GM12878 (cell line): ENCODE data around the gene LCORL. TPM values are rescaled to one million over a fixed set of nuclear protein-coding genes. Genes with fewer than 3 reads are reported as not detected.

Experiments used
- ATAC-seq: fragments of 200-7000 bp; cut with Tn5 transposase; 3 replicates; pipeline ENCODE4 v1.9.1; 2020; ENCODE audit warnings: mild to moderate bottlenecking, moderate library complexity
- BruUV-seq: library from RNA; stranded (reverse); fragments of 400-500 nt; replicated peaks from 2 replicates; lab custom pipeline; 2021; lab: Mats Ljungman, UMichigan
- CTCF ChIA-PET: fragments of 300-600 bp; sonication (Branson Sonifier 250); formaldehyde crosslinking; extraction: SDS; loops from one replicate; lab custom pipeline; 2021; ENCODE audit warnings: inconsistent platforms; lab: Yijun Ruan, JAX
- POLR2A ChIA-PET: fragments of 350-600 bp; formaldehyde crosslinking; extraction: SDS; loops from one replicate; lab custom pipeline; 2021; ENCODE audit warnings: inconsistent platforms; lab: Charles Lee
- RAD21 ChIA-PET: fragments of 300-600 bp; sonication (Branson Sonifier 250); formaldehyde crosslinking; loops from one replicate; lab custom pipeline; 2023; ENCODE audit warnings: antibody characterized with exemption; ENCODE audit not compliant: unreplicated experiment; lab: Charles Lee
- SMC1A ChIA-PET: fragments of 300-600 bp; sonication (Branson Sonifier 250); formaldehyde crosslinking; loops from one replicate; lab custom pipeline; 2023; ENCODE audit not compliant: unreplicated experiment, uncharacterized antibody; lab: Charles Lee
- DNase-seq: peaks from one replicate; pipeline ENCODE4 v3.0.0-alpha.2; 2011; ENCODE audit warnings: low read depth, low spot score
- FAIRE-seq: peaks from 3 replicates; lab custom pipeline; 2011; peaks lifted over from hg19 to GRCh38; lab: Jason Lieb, UNC
- H2AFZ ChIP-seq: 2 replicates; pipeline ENCODE4 v1.6.0; 2011; ENCODE audit warnings: low read depth, low read length, control low read depth; ENCODE audit not compliant: control insufficient read depth
- H3K27ac ChIP-seq: 2 replicates; pipeline ENCODE4 v1.5.1; 2011; ENCODE audit warnings: control low read depth; ENCODE audit not compliant: control insufficient read depth, insufficient read depth
- H3K27me3 ChIP-seq, 2 experiments: replicated peaks in 1 of 2; 2 replicates each; pipeline versions ENCODE4 v1.6.0 to v1.6.1; 2011; ENCODE audit warnings: low read length in 1 of 2; ENCODE audit not compliant: control insufficient read depth in 2 of 2, insufficient read depth in 2 of 2
- H3K36me3 ChIP-seq, 2 experiments: 2 replicates each; pipeline ENCODE4 v1.5.1; 2011; ENCODE audit warnings: low read length in 1 of 2; ENCODE audit not compliant: control insufficient read depth in 2 of 2, insufficient read depth in 2 of 2
- H3K4me1 ChIP-seq: 2 replicates; pipeline ENCODE4 v1.6.1; 2011; ENCODE audit warnings: mild to moderate bottlenecking, low read length, moderate library complexity, mixed read lengths; ENCODE audit not compliant: control insufficient read depth, insufficient read depth
- H3K4me2 ChIP-seq: 2 replicates; pipeline ENCODE4 v1.6.0; 2011; ENCODE audit warnings: control low read depth; ENCODE audit not compliant: control insufficient read depth, insufficient read depth
- H3K4me3 ChIP-seq: fragments of 200-600 bp; sonication (generic); 2 replicates; pipeline ENCODE4 v1.5.1; 2016
- H3K79me2 ChIP-seq: 2 replicates; pipeline ENCODE4 v1.6.0; 2011; ENCODE audit warnings: low read length; ENCODE audit not compliant: control insufficient read depth, insufficient read depth
- H3K9ac ChIP-seq: 2 replicates; pipeline ENCODE4 v1.8.0; 2011; ENCODE audit warnings: low read length, control low read depth, mixed read lengths; ENCODE audit not compliant: control insufficient read depth, insufficient read depth
- H3K9me3 ChIP-seq: replicated peaks from 3 replicates; pipeline ENCODE4 v1.5.1; 2011; ENCODE audit warnings: mild to moderate bottlenecking, low read length; ENCODE audit not compliant: control insufficient read depth, insufficient read depth
- H4K20me1 ChIP-seq: 2 replicates; pipeline ENCODE4 v1.6.0; 2011; ENCODE audit not compliant: control insufficient read depth, insufficient read depth
- CHD2 ChIP-seq: IDR thresholded peaks from 2 replicates; pipeline ENCODE4 v1.6.1; 2011; ENCODE audit warnings: low read depth, low read length, improper control_type of control experiment, borderline replicate concordance
- EP300 ChIP-seq, 2 experiments: fragments of 150-350 bp in 1 of 2; IDR thresholded peaks; 2 replicates each; pipeline ENCODE4 v1.6.1; 2011 to 2012; ENCODE audit warnings: low read depth in 2 of 2, low read length in 2 of 2, borderline replicate concordance in 1 of 2, improper control_type of control experiment in 1 of 2, inconsistent platforms in 1 of 2; ENCODE audit not compliant: control insufficient read depth in 1 of 2
- IRF5 ChIP-seq: fragments of 450-650 bp; IDR thresholded peaks from 2 replicates; pipeline ENCODE4 v1.6.1; 2017; ENCODE audit warnings: borderline replicate concordance
- MTA3 ChIP-seq: IDR thresholded peaks from 2 replicates; pipeline ENCODE4 v1.6.1; 2012; ENCODE audit warnings: low read length, inconsistent platforms, borderline replicate concordance
- MYB ChIP-seq: fragments of 150-350 bp; IDR thresholded peaks from 2 replicates; pipeline ENCODE4 v1.6.1; 2014; ENCODE audit warnings: mild to moderate bottlenecking, low read depth, low read length, borderline replicate concordance
- NBN ChIP-seq: fragments of 450-650 bp; IDR thresholded peaks from 2 replicates; pipeline ENCODE4 v1.6.1; 2016
- NR2C2 ChIP-seq: IDR thresholded peaks from 2 replicates; pipeline ENCODE4 v1.6.1; 2011; ENCODE audit warnings: borderline replicate concordance, low read depth; ENCODE audit not compliant: control insufficient read depth, insufficient read length
- PAX8 ChIP-seq: fragments of 450-650 bp; IDR thresholded peaks from 2 replicates; pipeline ENCODE4 v1.6.1; 2017; ENCODE audit warnings: mild to moderate bottlenecking, moderate library complexity
- POLR2AphosphoS5 ChIP-seq: IDR thresholded peaks from 2 replicates; pipeline ENCODE4 v1.6.1; 2011; ENCODE audit warnings: mild to moderate bottlenecking, low read length, inconsistent platforms
- RAD21 ChIP-seq: IDR thresholded peaks from 2 replicates; pipeline ENCODE4 v1.6.1; 2011; ENCODE audit warnings: mild to moderate bottlenecking, low read depth, low read length, moderate library complexity; ENCODE audit not compliant: insufficient read depth
- RBBP5 ChIP-seq: fragments of 200-600 bp; sonication (generic); conservative IDR thresholded peaks from 2 replicates; pipeline ENCODE4 v1.6.1; 2016
- REST ChIP-seq: IDR thresholded peaks from 2 replicates; pipeline ENCODE4 v1.6.1; 2012; ENCODE audit warnings: mild to moderate bottlenecking, low read depth, low read length
- SIX5 ChIP-seq: IDR thresholded peaks from 2 replicates; pipeline ENCODE4 v1.6.1; 2011; ENCODE audit warnings: mild to moderate bottlenecking, low read depth, low read length, moderate library complexity; ENCODE audit not compliant: severe bottlenecking
- SMAD5 ChIP-seq: IDR thresholded peaks from 2 replicates; pipeline ENCODE4 v1.6.1; 2016; ENCODE audit warnings: antibody characterized with exemption, low read depth
- SMC3 ChIP-seq: IDR thresholded peaks from 2 replicates; pipeline ENCODE4 v1.6.1; 2011; ENCODE audit warnings: low read length, improper control_type of control experiment, borderline replicate concordance
- SREBF1 ChIP-seq: IDR thresholded peaks from 2 replicates; pipeline ENCODE4 v1.6.1; 2012; ENCODE audit warnings: mild to moderate bottlenecking, low read length
- YY1 ChIP-seq: IDR thresholded peaks from 2 replicates; pipeline ENCODE4 v1.6.1; 2011; ENCODE audit warnings: low read depth, mild to moderate bottlenecking, low read length
- ZNF207 ChIP-seq: fragments of 450-650 bp; IDR thresholded peaks from 2 replicates; pipeline ENCODE4 v1.6.1; 2014; ENCODE audit warnings: antibody characterized with exemption, mild to moderate bottlenecking, borderline replicate concordance
- ZSCAN29 ChIP-seq: fragments of 450-650 bp; IDR thresholded peaks from 2 replicates; pipeline ENCODE4 v1.6.1; 2017; ENCODE audit warnings: mild to moderate bottlenecking, moderate library complexity
- WGBS: methylation state at CpG from one replicate; pipeline ENCODE4 v1.1.6; 2016; ENCODE audit warnings: low lambda C conversion rate; ENCODE audit not compliant: insufficient replicate concordance, insufficient coverage; ENCODE audit errors: missing lambda C conversion rate; 5-methylcytosine and 5-hydroxymethylcytosine counted together
- in situ Hi-C: fragments of 300-500 bp; cut with MboI; formaldehyde crosslinking; loops from 9 replicates; pipeline ENCODE4 v1.14.3; 2018; ENCODE audit warnings: mixed read lengths
- intact Hi-C: fragments of 100-400 bp; cut with micrococcal nuclease; formaldehyde crosslinking; loops from one replicate; pipeline ENCODE4 v1.14.2; 2022; ENCODE audit not compliant: unreplicated experiment
- polyA plus RNA-seq, 11 experiments: library from polyadenylated mRNA; depleted of rRNA in 4 of 11; unstranded in 6 of 11; stranded (reverse) in 5 of 11; fragments of >200 nt; fragmentation: Nextera tagmentation in 4 of 11; fragmentation: Illumina TruSeq in 1 of 11; extraction: Ambion mirVana in 4 of 11; extraction: Trizol in 1 of 11; gene quantifications; 1 replicate in 1 of 11; 2 replicates in 10 of 11; pipeline versions ENCODE4 v1.2.1 to v1.2.3, GENCODE V29; 2011 to 2016; ENCODE audit warnings: inconsistent platforms in 2 of 11, missing spikeins in 2 of 11, low read depth in 1 of 11
- total RNA-seq, 4 experiments: library from RNA; depleted of rRNA in 3 of 4; stranded (reverse); fragments of >200 nt in 3 of 4; fragmentation: Illumina TruSeq in 1 of 4; extraction: Trizol in 1 of 4; gene quantifications; 2 replicates each; pipeline versions ENCODE4 v1.2.1 to v1.2.3, GENCODE V29; 2013 to 2021

The LCORL gene
- total and polyA plus RNA-seq, 10 of the 15 experiments (the other 5 are each of a cell fraction or from before 2014, with no cell fraction given): 2.2 to 9.8 (median 5.9) TPM

GRCh38 chr4:17816142-17816541 lies 205.4 kb downstream of the LCORL start:
- no peak overlapping the region for H3K4me2 ChIP-seq
- no peaks in the 10 kb centered on the region; a peak in 1 of 4 replicates for H3K27me3 ChIP-seq
- H3K27ac ChIP-seq: no peak overlapping the region
- ATAC-seq (no peak), DNase-seq (no peak), FAIRE-seq (no peak)
- in situ Hi-C loops: loop anchor here (5.0 to 10.0 kb wide), 3 partner anchors 209 to 776 kb away; partner anchors contain the start of gene LCORL
- no peak overlapping the region for H3K9ac ChIP-seq
- BruUV-seq: no TSS peak
- SMC1A ChIA-PET: interaction anchor here (0.6 to 5.1 kb wide), 14 partner anchors 9 to 794 kb away, joined by 3 to 46 read pairs (median 4); partner anchors contain the start of gene LCORL
- POLR2A ChIA-PET: interaction anchor here (0.8 kb wide), 1 partner anchor 11 kb away, joined by 3 read pairs; no protein-coding TSS in a partner anchor
- RAD21 ChIA-PET: interaction anchor here (1.5 to 2.4 kb wide), 7 partner anchors 8 to 776 kb away, joined by 3 to 23 read pairs (median 10); no protein-coding TSS in a partner anchor
- TF ChIP-seq REST: no peak
- no peak for TF ChIP-seq SMC3
- no peak for TF ChIP-seq SIX5
- no peak for TF ChIP-seq SMAD5
- no peak for TF ChIP-seq NR2C2
- TF ChIP-seq MYB: no peak
- no peak for TF ChIP-seq MTA3
- no peak for TF ChIP-seq IRF5
- no peak for TF ChIP-seq NBN
- no peak for TF ChIP-seq PAX8
- TF ChIP-seq SREBF1: no peak
- no peak for TF ChIP-seq EP300 (IDR thresholded peaks at IDR 0.05; ENCODE audit: borderline replicate concordance in 1 of 2, control insufficient read depth in 1 of 2, low read depth in 2 of 2, low read length in 2 of 2)
- no peak for TF ChIP-seq YY1
- TF ChIP-seq ZNF207: no peak
- TF ChIP-seq RBBP5: no peak
- TF ChIP-seq POLR2AphosphoS5: no peak
- TF ChIP-seq ZSCAN29: no peak
- no peak for TF ChIP-seq RAD21
- TF ChIP-seq CHD2: no peak
- no peaks in the 10 kb centered on the region for H3K9me3 ChIP-seq
- H3K4me1 ChIP-seq: no peaks in the 10 kb centered on the region
- H2AFZ ChIP-seq: no peak overlapping the region
- peaks cover 69% of the 10 kb centered on the region for H3K79me2 ChIP-seq
- H3K36me3 ChIP-seq: peaks cover 0 to 17% of the 10 kb centered on the region in 2 experiments; a peak in 1 of 4 replicates
- H4K20me1 ChIP-seq: no peaks in the 10 kb centered on the region
- H3K4me3 ChIP-seq: no peak overlapping the region
- CTCF ChIA-PET: interaction anchor here (0.8 to 4.5 kb wide), 30 partner anchors 8 to 779 kb away, joined by 3 to 78 read pairs (median 6); no protein-coding TSS in a partner anchor
- WGBS: over 99% methylated on average over 12 of the region's 12 CpGs
- intact Hi-C loops: loop anchor here (10.0 kb wide), 1 partner anchor 389 kb away; no protein-coding TSS in a partner anchor
